Activated CD4-positive, alpha-beta T cell treated with anti-CD3 and anti-CD28 coated beads, Interleukin-2, Interleukin-6, amounts not matched to agents 100 ng/mL and 50 ng/mL, durations not matched to agents 16 hours and 8 hours (primary cell): ENCODE data around the gene OAF.

ENCODE experiments used
- DNase-seq: peaks from one replicate; pipeline ENCODE4 v3.0.0-alpha.2; 2020

The OAF gene

DNA sequence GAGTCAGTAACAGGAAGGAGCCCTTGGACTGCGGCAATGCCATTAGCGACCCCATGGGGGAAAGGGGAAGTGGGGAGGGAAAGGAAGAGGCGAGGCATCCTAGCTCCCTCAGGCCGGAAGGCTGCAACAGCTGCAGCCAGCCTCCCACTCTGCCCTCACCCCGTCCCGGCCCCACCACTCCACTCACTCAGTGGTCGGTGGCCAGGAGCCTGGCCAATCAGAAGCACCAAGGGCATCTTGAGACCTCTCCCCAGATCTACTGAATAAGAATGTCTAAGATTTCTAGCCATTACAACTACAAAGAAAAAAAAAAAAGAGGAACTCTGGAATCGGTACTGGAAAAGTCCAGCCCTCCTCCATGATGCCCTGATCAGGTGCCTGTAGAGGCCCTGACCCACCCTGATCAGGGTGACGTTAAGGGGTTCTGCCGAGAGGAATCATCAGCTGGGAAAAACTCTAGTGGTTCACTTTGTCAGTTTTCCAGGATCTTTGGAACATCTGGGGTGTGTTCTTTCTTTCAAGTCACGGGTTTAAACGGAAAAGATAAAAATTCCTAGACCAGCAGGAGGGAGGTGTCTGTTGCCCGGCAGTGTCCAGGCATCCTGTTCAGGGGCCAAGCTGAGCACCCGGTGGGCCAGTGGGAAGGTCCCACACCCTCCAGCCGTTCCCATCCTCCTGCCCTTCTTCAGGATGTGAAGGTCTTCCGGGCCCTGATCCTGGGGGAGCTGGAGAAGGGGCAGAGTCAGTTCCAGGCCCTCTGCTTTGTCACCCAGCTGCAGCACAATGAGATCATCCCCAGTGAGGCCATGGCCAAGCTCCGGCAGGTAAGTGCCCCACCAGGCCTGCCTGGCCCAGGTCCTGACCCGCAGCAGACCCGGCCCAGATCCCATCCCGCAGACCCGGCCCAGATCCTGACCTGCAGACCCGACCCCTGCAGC lies 14.4 kb downstream of the OAF start:
- no peak for DNase-seq

DNA sequence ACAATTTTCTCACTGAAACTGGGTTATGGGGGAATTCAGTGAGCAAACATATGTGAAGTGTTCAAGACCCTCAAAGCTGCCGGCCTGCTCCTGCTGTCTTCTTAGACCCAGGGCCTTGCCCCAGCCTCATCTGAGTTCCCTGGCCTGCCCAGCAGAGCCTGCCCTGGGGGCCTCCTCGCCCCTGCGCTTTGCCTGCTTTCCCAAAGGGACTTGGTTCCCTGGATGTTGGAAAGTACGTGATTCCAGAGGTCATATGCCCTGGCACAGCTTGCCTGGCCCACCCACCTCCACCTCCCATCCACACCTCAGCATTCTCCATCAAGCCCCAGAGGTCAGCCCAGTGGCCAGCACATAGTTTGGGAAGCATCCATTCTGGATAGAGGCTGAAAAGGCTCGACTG lies 15.4 kb downstream of the OAF start:
- no peak for DNase-seq

DNA sequence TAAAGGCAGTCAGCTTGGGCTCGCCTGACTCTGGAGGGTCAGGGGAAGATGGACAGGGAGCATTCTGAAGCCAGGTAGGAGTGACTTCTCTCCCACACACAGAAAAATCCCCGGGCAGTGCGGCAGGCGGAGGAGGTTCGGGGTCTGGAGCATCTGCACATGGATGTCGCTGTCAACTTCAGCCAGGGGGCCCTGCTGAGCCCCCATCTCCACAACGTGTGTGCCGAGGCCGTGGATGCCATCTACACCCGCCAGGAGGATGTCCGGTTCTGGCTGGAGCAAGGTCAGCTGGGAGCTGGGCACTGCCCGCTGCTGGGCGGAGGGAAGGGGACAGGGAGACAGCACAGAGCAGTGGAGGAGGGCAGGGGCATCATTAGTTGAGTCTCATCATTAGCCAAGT lies 15.9 kb downstream of the OAF start:
- no peak for DNase-seq

DNA sequence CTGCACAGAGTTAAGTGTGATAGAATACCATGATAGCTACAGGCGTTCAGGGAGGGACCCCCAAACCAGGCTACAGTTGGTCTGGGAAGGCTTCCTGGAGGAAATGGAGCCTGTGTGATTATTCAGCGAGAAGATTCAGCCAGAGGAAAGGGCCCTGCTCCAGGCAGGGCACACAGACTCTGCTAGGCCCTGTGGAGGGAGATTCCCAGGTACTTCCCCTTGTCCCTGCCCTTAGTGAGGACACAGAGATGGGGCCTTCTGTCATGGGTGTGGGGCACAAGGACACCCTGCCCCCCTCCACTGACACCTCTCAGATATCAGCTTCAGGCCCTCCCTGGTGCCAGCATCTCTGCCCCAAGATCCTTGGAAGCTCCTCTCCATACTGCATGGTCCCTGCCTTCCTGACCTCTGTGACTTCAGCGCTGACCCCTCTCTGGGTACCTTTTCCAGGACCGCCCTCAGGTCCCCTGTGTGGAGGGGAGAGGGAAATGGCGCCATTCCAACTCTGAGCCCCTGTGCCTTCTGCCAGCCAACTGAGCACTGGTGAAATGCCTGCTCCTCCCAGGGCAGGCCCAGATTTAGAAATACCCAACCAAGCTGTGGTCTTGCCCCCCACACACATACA lies 16.5 kb downstream of the OAF start:
- DNase-seq: no peak

DNA sequence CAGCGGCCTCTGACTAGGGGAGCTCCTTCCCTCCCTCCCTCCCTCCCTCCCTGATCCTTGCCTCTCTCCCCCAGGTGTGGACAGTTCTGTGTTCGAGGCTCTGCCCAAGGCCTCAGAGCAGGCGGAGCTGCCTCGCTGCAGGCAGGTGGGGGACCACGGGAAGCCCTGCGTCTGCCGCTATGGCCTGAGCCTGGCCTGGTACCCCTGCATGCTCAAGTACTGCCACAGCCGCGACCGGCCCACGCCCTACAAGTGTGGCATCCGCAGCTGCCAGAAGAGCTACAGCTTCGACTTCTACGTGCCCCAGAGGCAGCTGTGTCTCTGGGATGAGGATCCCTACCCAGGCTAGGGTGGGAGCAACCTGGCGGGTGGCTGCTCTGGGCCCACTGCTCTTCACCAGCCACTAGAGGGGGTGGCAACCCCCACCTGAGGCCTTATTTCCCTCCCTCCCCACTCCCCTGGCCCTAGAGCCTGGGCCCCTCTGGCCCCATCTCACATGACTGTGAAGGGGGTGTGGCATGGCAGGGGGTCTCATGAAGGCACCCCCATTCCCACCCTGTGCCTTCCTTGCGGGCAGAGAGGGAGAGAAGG lies 18.1 kb downstream of the OAF start:
- DNase-seq: no peak

DNA sequence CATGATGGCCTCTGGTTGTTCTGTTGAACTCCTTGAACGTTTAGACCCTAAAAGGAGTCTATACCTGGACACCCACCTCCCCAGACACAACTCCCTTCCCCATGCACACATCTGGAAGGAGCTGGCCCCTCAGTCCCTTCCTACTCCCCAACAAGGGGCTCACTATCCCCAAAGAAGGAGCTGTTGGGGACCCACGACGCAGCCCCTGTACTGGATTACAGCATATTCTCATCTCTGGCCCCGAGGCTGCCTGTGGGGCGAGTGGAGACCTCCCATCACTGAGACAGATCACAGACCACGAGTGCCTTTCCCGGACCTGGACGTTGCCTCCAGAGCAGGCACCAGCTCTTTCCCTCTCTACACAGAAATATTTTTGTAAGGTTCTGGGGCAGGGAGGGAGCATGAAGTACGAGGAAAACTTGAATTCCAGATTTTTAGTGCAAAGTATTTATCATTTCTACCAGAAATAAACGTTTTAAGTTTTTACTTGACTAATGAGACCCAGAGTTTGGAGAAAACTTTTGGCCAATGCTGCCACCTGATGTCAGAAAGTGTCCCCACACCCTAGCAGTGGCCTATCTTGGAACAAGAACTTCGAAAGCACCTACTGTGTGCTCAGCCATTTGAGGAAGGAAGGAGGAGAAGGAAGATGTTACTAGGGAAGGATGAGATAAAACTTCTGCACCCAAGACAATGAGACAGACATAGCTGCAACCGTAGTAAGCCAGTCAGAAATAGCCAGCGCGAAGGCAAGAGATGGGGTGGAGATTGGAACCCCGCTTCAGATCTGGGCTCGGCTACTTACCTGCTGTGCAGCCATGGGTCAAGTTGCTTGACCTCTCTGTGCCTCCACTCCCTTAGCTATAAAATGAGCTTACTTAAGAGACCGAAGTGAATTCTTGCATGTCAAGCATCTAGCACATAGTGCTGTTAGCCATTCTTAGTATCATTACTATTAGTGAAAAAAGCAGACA lies 18.9 kb downstream of the OAF start:
- peak; percentile 18 for DNase-seq

DNA sequence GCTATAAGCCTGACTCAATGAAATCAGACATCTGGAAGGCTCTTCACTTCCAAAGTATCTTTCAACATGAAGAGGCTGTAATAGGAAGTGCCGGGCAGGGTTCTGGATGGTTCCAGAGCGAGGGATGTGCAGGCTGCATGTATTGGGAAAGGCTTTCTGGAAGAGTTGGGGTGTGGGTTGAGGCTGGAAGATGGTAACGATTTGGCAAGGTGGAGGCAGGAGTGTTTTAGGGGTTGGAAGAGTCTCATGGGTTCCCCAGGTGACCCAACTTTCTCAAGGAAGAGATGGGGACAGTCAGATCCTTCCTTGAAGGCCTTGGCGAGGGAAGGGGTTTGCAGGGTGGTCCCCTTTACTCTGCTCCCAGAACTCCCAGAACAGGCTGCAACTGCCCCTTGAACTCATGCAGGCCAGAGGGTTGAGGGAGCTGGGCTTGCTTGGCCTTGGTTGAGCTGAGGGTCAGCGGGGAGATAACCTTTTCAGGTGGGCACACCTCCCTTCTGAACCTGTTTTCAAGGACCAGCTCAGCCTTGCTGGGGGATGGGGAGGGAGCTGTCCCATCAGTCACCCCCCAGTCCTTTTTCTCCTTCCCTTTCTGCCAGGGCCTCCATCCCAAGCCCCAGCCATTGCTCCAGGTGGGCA lies 19.7 kb downstream of the OAF start:
- no peak for DNase-seq

DNA sequence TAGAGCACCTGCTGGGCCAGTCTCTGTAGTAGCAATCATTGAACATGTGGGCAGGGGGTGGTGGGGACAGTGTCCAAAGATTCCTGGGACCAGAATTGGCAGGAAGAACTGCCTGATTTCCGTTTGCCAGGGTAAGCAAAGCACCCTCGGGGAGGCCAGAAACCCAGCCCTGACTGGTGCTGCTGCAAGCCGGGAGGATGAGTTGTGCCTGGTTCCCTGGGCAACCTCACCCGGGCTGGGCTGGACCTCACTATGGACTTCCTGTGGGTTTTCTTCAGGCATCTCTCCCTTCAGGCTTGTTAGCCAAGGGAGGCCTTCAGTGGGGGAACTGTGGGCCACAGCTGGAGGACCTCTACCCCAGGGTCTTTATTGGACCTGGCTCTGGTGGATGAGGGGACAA lies 21.1 kb downstream of the OAF start:
- DNase-seq: no peak

DNA sequence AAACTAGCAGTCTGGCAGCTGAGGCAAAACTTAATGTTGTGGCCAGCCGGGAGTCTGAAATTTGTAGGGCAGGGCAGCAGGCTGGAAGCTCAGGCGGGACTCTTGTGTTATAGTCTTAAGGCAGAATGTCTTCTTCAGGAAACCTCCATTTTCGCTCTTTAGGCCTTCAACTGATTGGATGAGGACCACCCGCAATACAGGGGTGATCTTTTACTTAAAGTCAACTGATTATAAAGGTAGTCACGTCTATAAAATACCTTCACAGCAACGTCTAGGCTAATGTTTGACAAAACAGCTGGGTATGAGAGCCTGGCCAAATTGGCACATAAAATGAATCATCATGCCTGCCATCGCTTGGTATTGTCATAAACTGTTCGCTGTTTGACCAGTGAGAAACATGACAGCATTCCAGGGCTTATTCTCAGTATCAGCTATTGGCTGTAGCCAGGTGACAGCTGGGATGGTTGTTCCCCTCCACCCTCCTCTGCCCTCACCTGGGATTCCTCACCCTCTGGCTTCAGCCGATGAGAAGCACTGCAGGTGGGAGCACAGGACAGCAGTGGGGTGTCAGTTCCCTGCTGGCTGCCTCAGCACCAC lies 22.5 kb downstream of the OAF start:
- DNase-seq: no peak

DNA sequence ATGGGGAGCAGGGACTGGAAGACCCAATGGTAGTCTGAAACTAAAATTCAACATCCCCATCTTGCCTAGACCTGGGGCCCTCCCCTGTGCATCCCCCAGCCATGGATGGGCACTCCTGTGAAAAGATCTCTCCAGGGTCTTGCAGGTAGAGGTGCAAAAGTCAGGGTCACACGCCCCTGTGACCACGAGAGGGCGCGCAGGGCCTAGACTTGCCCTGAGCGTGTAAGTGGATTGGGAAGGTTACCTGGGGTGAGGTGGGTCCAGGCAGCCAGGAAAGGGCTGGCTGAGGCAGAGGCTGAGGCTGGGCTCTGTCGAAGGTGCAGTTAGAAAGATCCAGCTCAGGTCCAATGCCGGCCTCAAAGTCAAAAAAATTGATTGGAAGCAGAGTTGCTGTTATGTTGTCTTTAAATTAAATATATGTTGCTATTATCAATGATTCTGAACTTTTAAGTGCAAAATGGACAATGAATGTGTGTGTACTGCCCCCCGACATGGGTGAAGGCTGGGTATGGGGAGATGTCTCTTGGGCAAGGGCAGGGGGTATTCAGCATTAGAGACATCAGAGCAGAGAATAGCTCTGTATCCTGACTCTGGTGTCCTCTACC lies 24.3 kb downstream of the OAF start:
- DNase-seq: peak; percentile 74

DNA sequence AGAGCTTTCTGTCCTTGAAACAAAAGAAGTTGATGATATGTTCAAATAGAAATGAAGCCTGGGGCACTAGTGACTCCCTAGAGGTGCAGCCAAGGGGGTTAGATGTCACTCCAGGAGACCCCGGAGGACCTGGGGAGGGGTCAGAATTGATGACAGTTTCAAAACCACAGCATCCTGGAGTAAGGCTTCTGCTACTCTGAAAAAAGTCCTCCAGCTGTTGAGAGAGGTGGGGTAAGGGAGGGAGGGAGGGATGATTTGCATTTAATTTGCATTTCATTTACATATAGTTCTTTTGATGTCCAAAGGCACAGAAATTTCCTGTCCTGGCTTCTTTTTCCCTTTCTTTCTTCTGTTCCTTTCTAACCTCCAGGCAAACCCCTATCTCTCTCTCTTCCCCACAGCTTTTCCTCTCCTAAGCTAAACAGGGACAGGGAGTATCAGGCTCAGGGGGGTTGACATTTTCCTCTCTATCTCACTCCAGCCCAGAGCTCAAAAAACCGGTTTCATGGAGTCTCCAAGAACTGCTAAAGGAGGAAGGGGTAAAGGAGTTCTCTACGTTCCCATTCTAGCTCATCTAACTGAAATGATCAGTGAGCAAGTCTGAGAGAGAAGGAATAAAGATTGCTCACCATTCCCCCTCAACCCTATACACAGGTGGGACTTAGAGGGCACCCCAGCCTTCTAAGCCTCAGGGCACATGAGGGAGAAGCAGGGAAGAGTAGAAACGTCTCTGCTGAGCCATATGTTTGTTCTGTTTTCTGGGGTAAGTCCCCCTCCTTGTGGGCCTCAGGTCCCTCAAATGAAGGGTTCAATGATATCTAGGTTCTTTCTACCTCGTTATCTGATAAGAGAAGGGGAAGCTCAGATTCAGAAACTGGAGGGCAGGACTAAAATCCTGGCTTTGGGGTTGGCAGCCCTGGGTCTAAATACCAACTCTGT lies 25.6 kb downstream of the OAF start:
- peak; percentile 7 for DNase-seq

DNA sequence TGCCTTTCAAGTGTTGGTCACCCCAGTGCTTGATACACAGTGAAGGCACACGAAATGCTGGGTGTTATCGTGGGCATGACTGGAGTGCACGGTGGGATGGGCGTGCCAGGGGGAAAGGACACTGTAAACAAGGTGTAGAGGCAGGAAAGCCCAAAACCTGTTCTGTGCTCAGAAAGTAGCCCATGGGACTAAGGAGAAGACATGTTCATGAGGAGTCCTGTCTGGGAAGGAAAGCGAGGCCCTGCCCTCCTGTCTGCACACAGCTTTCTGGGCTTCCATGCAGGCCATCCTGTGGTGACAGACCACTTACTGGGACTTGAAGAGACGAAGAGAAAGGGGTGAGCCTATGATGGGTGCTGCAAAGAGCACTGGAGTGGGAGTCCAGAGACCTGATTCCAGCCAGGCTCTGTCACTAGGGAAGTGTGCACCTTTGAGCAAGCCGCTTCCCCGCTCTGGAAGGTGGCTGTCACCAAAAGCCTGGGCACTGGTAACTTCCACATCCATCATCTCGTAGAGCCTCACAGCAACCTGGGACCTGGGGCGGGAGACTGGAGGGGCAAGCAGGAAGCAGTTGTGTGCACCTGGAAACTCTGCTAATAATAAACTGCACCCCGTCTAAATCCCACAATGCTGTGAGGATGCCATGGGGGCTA lies 28.3 kb downstream of the OAF start:
- no peak for DNase-seq

DNA sequence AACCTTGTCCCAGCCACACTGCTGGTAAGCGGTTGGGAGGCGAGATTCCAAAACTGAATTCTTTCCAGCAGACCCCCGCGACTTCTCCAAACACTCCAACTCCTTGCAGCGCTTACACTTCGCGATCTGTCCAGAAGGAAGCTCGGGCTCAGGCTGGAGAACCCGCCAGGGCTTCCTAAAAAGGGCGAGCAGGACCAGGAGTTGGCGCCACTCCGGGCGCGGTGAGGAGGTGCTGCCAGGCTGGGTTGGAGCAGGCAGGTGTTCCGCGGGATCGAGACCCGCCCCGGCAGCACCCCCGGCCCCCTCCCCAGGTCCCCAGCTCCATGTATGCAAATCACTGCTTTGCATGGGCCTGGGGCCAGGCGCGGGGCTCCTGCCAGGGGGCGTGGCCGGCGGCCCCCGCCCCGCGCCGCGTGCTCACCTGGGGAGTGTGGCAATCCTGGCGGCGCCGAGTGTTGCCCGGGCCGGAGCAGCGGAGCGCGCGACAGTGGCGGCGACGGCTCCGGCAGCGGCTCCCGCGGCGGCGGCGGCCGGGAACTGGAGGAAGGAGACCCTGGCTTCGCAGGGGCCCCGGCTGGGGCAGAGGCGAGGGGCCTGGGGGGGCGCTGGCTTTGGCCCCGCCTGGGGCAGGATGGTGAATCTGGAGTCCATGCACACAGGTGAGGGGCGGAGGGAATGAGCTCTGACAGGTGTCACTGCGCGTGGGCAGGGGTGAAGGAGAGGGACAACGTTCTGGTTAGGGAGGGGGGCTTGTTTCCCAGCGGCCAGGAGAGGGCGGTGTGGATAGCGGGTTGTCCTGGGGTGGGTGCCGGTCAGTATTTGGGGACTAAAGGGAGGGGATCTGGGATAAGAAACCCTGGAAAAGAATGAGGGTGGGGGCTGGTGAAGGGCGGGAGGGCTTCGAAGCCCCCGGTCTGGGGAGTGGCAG lies 29.1 kb downstream of the OAF start, which contains the start of gene POU2F3:
TSS of gene POU2F3 (plus strand) at position 428 of the 928 bp plus-strand sequence. CDS start at position 632, 204 bp downstream.
- no peak for DNase-seq

DNA sequence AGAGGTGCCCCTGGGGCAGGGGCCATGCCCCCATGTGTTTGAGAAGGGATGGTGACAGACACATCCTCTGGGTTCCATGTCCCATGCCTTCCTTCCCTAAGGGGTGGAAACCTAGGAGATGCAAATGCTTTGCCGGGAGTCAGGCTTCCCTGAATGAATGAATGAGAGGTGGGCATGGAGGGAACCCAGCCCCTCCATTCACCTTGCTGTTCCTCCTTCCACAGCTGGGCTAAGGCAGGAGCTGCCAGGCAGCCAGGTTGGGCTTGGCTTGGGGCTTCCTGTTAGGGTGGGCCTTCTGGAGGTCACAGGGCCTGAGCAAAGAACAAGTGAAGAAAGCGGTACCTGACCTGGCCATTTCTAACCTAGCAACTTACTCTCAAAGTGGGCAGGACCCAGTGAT lies 30.0 kb downstream of the OAF start:
- no peak for DNase-seq

DNA sequence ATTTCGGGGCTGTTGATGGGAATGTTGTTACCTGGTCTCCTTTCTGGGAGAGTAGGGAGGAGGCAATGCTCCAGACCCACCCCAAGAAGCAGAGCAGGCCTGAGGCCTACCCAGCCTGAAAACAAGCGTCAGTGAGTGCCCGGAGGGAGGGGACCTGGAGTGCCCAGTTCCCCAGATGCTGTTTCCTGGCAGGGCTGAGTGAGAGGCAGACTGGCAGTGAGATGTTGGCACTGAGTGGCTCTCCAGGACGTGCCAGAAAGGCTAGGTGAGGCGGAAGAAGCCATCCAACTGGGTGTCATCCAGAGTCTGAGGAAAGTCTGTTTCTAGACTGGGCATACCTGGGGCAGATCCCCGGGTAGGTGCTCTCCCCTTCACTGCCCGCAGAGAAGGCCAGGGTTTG lies 30.4 kb downstream of the OAF start:
- DNase-seq: no peak

DNA sequence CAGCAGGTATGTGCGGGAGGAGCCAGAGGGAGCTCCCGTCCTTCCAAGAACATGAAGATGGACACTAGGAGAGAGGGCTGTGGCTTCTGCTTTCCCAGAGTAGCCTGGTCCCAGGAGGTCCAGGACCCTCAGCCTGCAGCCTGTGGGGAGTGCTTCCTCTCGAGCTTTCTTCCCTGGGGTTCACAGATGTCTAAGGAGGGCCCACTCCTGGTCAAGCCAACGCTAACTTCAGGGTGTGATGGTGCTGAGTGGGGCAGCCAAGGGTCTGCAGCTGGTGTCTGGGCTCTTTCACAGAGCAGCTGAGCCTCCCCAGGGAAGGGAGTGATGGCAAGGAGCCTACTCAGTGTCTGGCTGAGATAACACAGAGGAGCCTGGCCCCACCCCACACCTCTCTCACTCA lies 32.4 kb downstream of the OAF start:
- DNase-seq: no peak

DNA sequence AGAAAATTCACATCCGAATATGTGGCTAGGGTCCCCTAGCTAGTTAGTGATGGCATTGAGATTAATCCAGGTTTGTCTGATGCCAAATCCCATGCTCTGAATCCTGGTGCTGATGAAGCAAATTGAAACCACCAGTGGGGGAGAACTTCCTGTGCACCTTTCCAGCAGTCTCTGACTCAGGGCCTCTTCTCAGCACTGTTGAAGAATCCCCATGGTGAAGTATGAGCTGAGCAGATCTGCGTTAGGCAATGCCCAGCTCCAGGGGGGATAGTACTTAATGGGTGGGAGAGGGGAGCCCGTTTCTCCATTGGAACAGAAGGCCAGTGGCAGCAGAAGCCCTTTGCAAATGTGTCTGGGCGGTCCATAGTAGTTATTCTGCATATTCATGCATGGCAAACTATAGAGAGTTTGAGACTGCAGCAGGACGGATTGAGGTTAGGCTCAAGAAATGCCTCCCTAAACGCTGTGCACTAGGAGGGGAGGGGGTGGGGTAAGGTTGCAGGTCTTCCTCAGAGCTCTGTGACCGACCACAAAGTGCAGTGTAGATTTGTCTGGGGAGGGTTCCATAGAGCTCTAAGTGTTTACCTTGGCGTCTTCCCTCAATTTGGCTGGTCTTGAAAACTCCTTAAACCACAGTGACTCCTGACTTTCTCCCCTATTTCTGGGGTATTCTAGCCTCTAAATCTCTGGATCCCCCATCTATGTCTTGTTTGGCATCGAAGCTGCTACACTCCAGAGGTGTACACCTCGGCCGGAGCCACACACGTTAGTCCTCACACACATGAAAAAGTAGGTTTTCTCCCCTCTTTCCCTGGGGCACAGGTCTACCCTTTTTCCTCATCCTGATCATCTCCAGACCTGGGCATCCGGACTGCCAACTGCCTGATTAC lies 33.9 kb downstream of the OAF start:
- peak; percentile 38 for DNase-seq
